K562 (cell line): ENCODE measurements around the gene C2CD2L. TPM values are rescaled to one million over a fixed set of nuclear protein-coding genes. Genes with fewer than 3 reads are reported as not detected.

ENCODE experiments used
- AFF4 ChIP-seq: sonication (generic); formaldehyde crosslinking; IDR thresholded peaks from 2 replicates; pipeline ENCODE4 v1.8.0; 2023; ENCODE audit warnings: mild to moderate bottlenecking, missing genetic modification reagents
- FOXJ2 ChIP-seq: fragments of 200-800 bp; sonication (Bioruptor generic); IDR thresholded peaks from 2 replicates; pipeline ENCODE4 v1.6.1; 2016; ENCODE audit warnings: missing genetic modification characterization, missing compliant biosample characterization
- MGA ChIP-seq: fragments of 450-650 bp; IDR thresholded peaks from 2 replicates; pipeline ENCODE4 v1.6.1; 2016; ENCODE audit warnings: mild to moderate bottlenecking, moderate library complexity
- MTA2 ChIP-seq: fragments of 450-650 bp; IDR thresholded peaks from 2 replicates; pipeline ENCODE4 v1.6.1; 2016; ENCODE audit warnings: low read depth
- NFE2L1 ChIP-seq: fragments of 450-650 bp; IDR thresholded peaks from 2 replicates; pipeline ENCODE4 v1.6.1; 2016; ENCODE audit warnings: missing genetic modification characterization, low read depth, mild to moderate bottlenecking, missing compliant biosample characterization, moderate library complexity, borderline replicate concordance
- NR2F6 ChIP-seq: fragments of 450-650 bp; formaldehyde crosslinking; IDR thresholded peaks from 2 replicates; pipeline ENCODE4 v1.4.0; 2020; ENCODE audit warnings: mild to moderate bottlenecking
- SREBF2 ChIP-seq: sonication (generic); formaldehyde crosslinking; IDR thresholded peaks from 2 replicates; pipeline ENCODE4 v1.4.0; 2020; ENCODE audit warnings: mild to moderate bottlenecking, missing genetic modification reagents
- TFAP4 ChIP-seq: sonication (generic); formaldehyde crosslinking; IDR thresholded peaks from 2 replicates; pipeline ENCODE4 v1.8.0; 2022; ENCODE audit warnings: missing genetic modification reagents, mild to moderate bottlenecking, moderate library complexity, borderline replicate concordance
- TSC22D4 ChIP-seq: fragments of 450-650 bp; IDR thresholded peaks from 2 replicates; pipeline ENCODE4 v1.6.1; 2016; ENCODE audit warnings: missing genetic modification characterization, missing biosample characterization, control low read depth
- ZNF316 ChIP-seq: fragments of 450-650 bp; IDR thresholded peaks from 2 replicates; pipeline ENCODE4 v1.6.1; 2016
- ZSCAN29 ChIP-seq: fragments of 450-650 bp; IDR thresholded peaks from 2 replicates; pipeline ENCODE4 v1.6.1; 2017
- polyA plus RNA-seq, 8 experiments: library from polyadenylated mRNA; depleted of rRNA in 4 of 8; stranded (reverse) in 5 of 8; unstranded in 3 of 8; fragments of >200 nt; fragmentation: Nextera tagmentation in 2 of 8; fragmentation: Illumina TruSeq in 1 of 8; extraction: Ambion mirVana in 2 of 8; extraction: Trizol in 1 of 8; gene quantifications; 2 replicates each; pipeline versions ENCODE4 v1.2.1 to v1.2.3, GENCODE V29; 2011 to 2014; ENCODE audit warnings: inconsistent platforms in 1 of 8, missing spikeins in 1 of 8
- total RNA-seq, 7 experiments: library from RNA; depleted of rRNA in 6 of 7; stranded (reverse); fragments of >200 nt in 6 of 7; fragmentation: Illumina TruSeq in 2 of 7; extraction: Trizol in 2 of 7; gene quantifications; 2 replicates each; pipeline versions ENCODE4 v1.2.1 to v1.2.3, GENCODE V29; 2011 to 2021; ENCODE audit warnings: low replicate concordance in 1 of 7

Gene C2CD2L
- total and polyA plus RNA-seq, 9 of the 15 experiments (the other 6 are each of a cell fraction or from before 2014, with no cell fraction given) = 0.66 to 41.2 (median 14.8) TPM

GRCh38 chr11:119095066-119095880 lies 11.9 kb upstream of the C2CD2L start (continued):
- TF ChIP-seq MGA (peak; percentile 31; the same call in 1 of the 2 replicates), MTA2 (no peak), TSC22D4 (no peak), TFAP4 (CRISPR knock-in tag) (peak; percentile 94), AFF4 (peak; percentile 99), FOXJ2 (tag) (peak; percentile 30; the same call in 1 of the 2 replicates), ZSCAN29 (no peak), NFE2L1 (tag) (no peak), NR2F6 (CRISPR knock-in tag) (no peak), ZNF316 (peak; percentile 89), SREBF2 (CRISPR knock-in tag) (no peak; the same call in 1 of the 2 replicates)
